Thoracic aorta (tissue), 2 donors: ENCODE measurements around the gene MCF2L. TPM values are rescaled to one million over a fixed set of nuclear protein-coding genes. Genes with fewer than 3 reads are reported as not detected.

Experiments
- ATAC-seq: fragments of 150-250 bp; one replicate; pipeline ENCODE4 v1.8.0; 2017; ENCODE audit warnings: low read depth; ENCODE audit not compliant: insufficient number of reproducible peaks, low FRiP score
- DNase-seq: peaks from one replicate; pipeline ENCODE4 v3.0.0-alpha.2; 2020; ENCODE audit warnings: low spot score
- H3K27ac ChIP-seq, 2 donors: fragments of 200-600 bp; sonication (generic); 1 replicate in 1 of 2; 2 replicates in 1 of 2; pipeline ENCODE4 v1.5.1; 2016; ENCODE audit warnings: mild to moderate bottlenecking in 2 of 2, moderate library complexity in 2 of 2
- H3K27me3 ChIP-seq: fragments of 200-600 bp; sonication (generic); replicated peaks from 2 replicates; pipeline ENCODE4 v1.6.0; 2016; ENCODE audit warnings: mild to moderate bottlenecking; ENCODE audit not compliant: insufficient read depth
- H3K36me3 ChIP-seq: fragments of 200-600 bp; sonication (generic); one replicate; pipeline ENCODE4 v1.5.1; 2016
- H3K4me1 ChIP-seq, 2 donors: fragments of 200-600 bp; sonication (generic); 1 replicate in 1 of 2; 2 replicates in 1 of 2; pipeline versions ENCODE4 v1.5.1 to v1.6.0; 2016; ENCODE audit warnings: low read depth in 2 of 2, mild to moderate bottlenecking in 1 of 2; ENCODE audit not compliant: control insufficient read depth in 1 of 2
- H3K4me3 ChIP-seq: fragments of 200-600 bp; sonication (generic); 2 replicates; pipeline ENCODE4 v1.5.1; 2016; ENCODE audit warnings: mild to moderate bottlenecking
- H3K9me3 ChIP-seq: fragments of 200-600 bp; sonication (generic); 2 replicates; pipeline ENCODE4 v1.5.1; 2016
- CTCF ChIP-seq: fragments of 200-600 bp; sonication (generic); IDR thresholded peaks from one replicate; pipeline ENCODE4 v1.5.1; 2019; ENCODE audit warnings: antibody characterized with exemption
- total RNA-seq, 2 donors: library from RNA; depleted of rRNA; stranded (reverse); fragments of >200 nt; gene quantifications; one replicate each; pipeline versions ENCODE4 v1.1.0 to v1.2.3, GENCODE V29; 2016

MCF2L gene
- total RNA-seq, 2 donors from 2014 or later, result 34.9 to 49.2 TPM

GRCh38 chr13:112965573-112966115, 3.4 kb upstream of the MCF2L start:
- ATAC-seq, result no peak
- peaks cover 4 to 19% of the 10 kb centered on the region in 2 donors for H3K4me1 ChIP-seq
- TF ChIP-seq CTCF, result no peak
- no peak overlapping the region for H3K27ac ChIP-seq
- peaks cover 8% of the 10 kb centered on the region for H3K27me3 ChIP-seq
- no peak for DNase-seq
- no peak overlapping the region for H3K4me3 ChIP-seq
- no peaks in the 10 kb centered on the region for H3K9me3 ChIP-seq
- H3K36me3 ChIP-seq, result no peaks in the 10 kb centered on the region

- DNase-seq, result no peak
Observed at GRCh38 chr13:112966776-112967175, 2.2 kb upstream of the MCF2L start.

GRCh38 chr13:112967686-112968379, 1.2 kb upstream of the MCF2L start:
- Histone ChIP-seq H3K9me3 (no peaks in the 10 kb centered on the region), H3K36me3 (no peaks in the 10 kb centered on the region), H3K27ac (no peak overlapping the region), H3K4me3 (no peak overlapping the region), H3K4me1 (peaks cover 4 to 19% of the 10 kb centered on the region in 2 donors), H3K27me3 (peaks cover 8% of the 10 kb centered on the region)
- no peak for TF ChIP-seq CTCF
- ATAC-seq (no peak), DNase-seq (no peak)

More at GRCh38 chr13:112966776-112967175, 2.2 kb upstream of the MCF2L start:
- ATAC-seq, result no peak
- H3K27ac ChIP-seq, result no peak overlapping the region
- no peak for TF ChIP-seq CTCF
- H3K27me3 ChIP-seq, result peaks cover 8% of the 10 kb centered on the region
- H3K4me3 ChIP-seq, result no peak overlapping the region
- H3K9me3 ChIP-seq, result no peaks in the 10 kb centered on the region
- peaks cover 4 to 19% of the 10 kb centered on the region in 2 donors for H3K4me1 ChIP-seq
- H3K36me3 ChIP-seq, result no peaks in the 10 kb centered on the region

GRCh38 chr13:112968380-112968909, 569 bp upstream of the MCF2L start:
- Histone ChIP-seq H3K4me1 (peaks cover 4 to 19% of the 10 kb centered on the region in 2 donors), H3K27ac (no peak overlapping the region), H3K4me3 (peak overlapping the region; percentile 64), H3K27me3 (peaks cover 8% of the 10 kb centered on the region), H3K36me3 (no peaks in the 10 kb centered on the region), H3K9me3 (no peaks in the 10 kb centered on the region)
- DNase-seq (no peak), ATAC-seq (no peak)
- TF ChIP-seq CTCF, result no peak

GRCh38 chr13:112969692-112970338, 801 bp downstream of the MCF2L start:
- H3K4me3 ChIP-seq, result peak overlapping the region; percentile 64
- peaks cover 8% of the 10 kb centered on the region for H3K27me3 ChIP-seq
- ATAC-seq, result no peak

More at GRCh38 chr13:112969692-112970338, 801 bp downstream of the MCF2L start:
- TF ChIP-seq CTCF, result no peak
- H3K27ac ChIP-seq, result no peak overlapping the region
- H3K9me3 ChIP-seq, result no peaks in the 10 kb centered on the region
- H3K4me1 ChIP-seq, result peaks cover 4 to 19% of the 10 kb centered on the region in 2 donors
- DNase-seq, result no peak
- H3K36me3 ChIP-seq, result no peaks in the 10 kb centered on the region
